HCT116 (cell line): ENCODE data around the gene TPP1. TPM values are rescaled to one million over a fixed set of nuclear protein-coding genes. Genes with fewer than 3 reads are reported as not detected.

ENCODE experiments used
- ATAC-seq: fragments of 200-7000 bp; cut with Tn5 transposase; 2 replicates; pipeline ENCODE4 v1.9.1; 2020; ENCODE audit warnings: mild to moderate bottlenecking, moderate library complexity
- BruUV-seq: library from RNA; stranded (reverse); fragments of 400-500 nt; replicated peaks from 2 replicates; lab custom pipeline; 2021; lab: Mats Ljungman, UMichigan
- CTCF ChIA-PET: fragments of 300-600 bp; sonication (Branson Sonifier 250); formaldehyde crosslinking; loops from one replicate; lab custom pipeline; 2021; ENCODE audit warnings: antibody characterized with exemption; lab: Charles Lee
- POLR2A ChIA-PET: fragments of 300-600, 350-600 bp; sonication (Branson Sonifier 250); formaldehyde crosslinking; loops from one replicate; lab custom pipeline; 2021; ENCODE audit warnings: antibody characterized with exemption; lab: Charles Lee
- RAD21 ChIA-PET, 2 experiments: fragments of 300-600 bp; sonication (Branson Sonifier 250); formaldehyde crosslinking; loops; one replicate each; lab custom pipeline; 2023; ENCODE audit warnings: low total read pairs in 2 of 2; ENCODE audit not compliant: uncharacterized antibody in 2 of 2, unreplicated experiment in 2 of 2, low non-redundant PET in 1 of 2; lab: Charles Lee
- DNase-seq: peaks from one replicate; pipeline ENCODE4 v3.0.0-alpha.2; 2010; ENCODE audit warnings: low read depth, low spot score
- H2AFZ ChIP-seq: fragments of 200-600 bp; shearing (Covaris generic), sonication (generic); 2 replicates; pipeline ENCODE4 v1.6.1; 2017; ENCODE audit warnings: low read depth, mixed run types, mixed read lengths, antibody characterized with exemption, low read length; ENCODE audit not compliant: poor library complexity, severe bottlenecking
- H3K27ac ChIP-seq: 2 replicates; pipeline ENCODE4 v1.5.1; 2012; ENCODE audit warnings: low read depth, low read length
- H3K27me3 ChIP-seq: fragments of 200-600 bp; sonication (generic); 2 replicates; pipeline ENCODE4 v1.6.1; 2016; ENCODE audit warnings: mixed run types, low read length, mixed read lengths; ENCODE audit not compliant: insufficient read depth
- H3K36me3 ChIP-seq, 2 experiments: fragments of 200-500 bp in 1 of 2; fragments of 200-600 bp in 1 of 2; sonication (Bioruptor generic) in 1 of 2; sonication (generic) in 1 of 2; 2 replicates each; pipeline versions ENCODE4 v1.5.1 to v1.6.1; 2014 to 2016; ENCODE audit warnings: low read length in 2 of 2, inconsistent platforms in 1 of 2, mixed read lengths in 1 of 2, mixed run types in 1 of 2; ENCODE audit not compliant: insufficient read depth in 2 of 2, control insufficient read depth in 1 of 2
- H3K4me1 ChIP-seq, 2 experiments: fragments of 200-600 bp in 1 of 2; sonication (generic) in 1 of 2; 2 replicates each; pipeline versions ENCODE4 v1.5.1 to v1.6.1; 2012 to 2017; ENCODE audit warnings: low read length in 2 of 2, inconsistent platforms in 1 of 2, mild to moderate bottlenecking in 1 of 2, mixed read lengths in 1 of 2, mixed run types in 1 of 2, moderate library complexity in 1 of 2; ENCODE audit not compliant: insufficient read depth in 2 of 2, control insufficient read depth in 1 of 2
- H3K4me2 ChIP-seq: fragments of 200-600 bp; sonication (generic); 2 replicates; pipeline ENCODE4 v1.6.1; 2017; ENCODE audit warnings: mixed run types, low read length, mixed read lengths
- H3K4me3 ChIP-seq, 2 experiments: fragments of 200-600 bp in 1 of 2; sonication (generic) in 1 of 2; replicated peaks in 1 of 2; 2 replicates each; pipeline ENCODE4 v1.5.1; 2011 to 2016; ENCODE audit warnings: low read length in 2 of 2, control low read depth in 1 of 2, low read depth in 1 of 2, mild to moderate bottlenecking in 1 of 2, mixed read lengths in 1 of 2, mixed run types in 1 of 2
- H3K79me2 ChIP-seq: fragments of 200-600 bp; sonication (generic); 2 replicates; pipeline ENCODE4 v1.6.1; 2017; ENCODE audit warnings: mild to moderate bottlenecking, mixed run types, low read length, moderate library complexity, mixed read lengths; ENCODE audit not compliant: insufficient read depth
- H3K9ac ChIP-seq: fragments of 200-600 bp; sonication (generic); 2 replicates; pipeline ENCODE4 v1.6.1; 2016; ENCODE audit warnings: low read length, mixed read lengths
- H3K9me2 ChIP-seq: fragments of 200-600 bp; sonication (generic), shearing (Covaris generic); 2 replicates; pipeline ENCODE4 v1.6.1; 2017; ENCODE audit warnings: mixed run types, mild to moderate bottlenecking, moderate library complexity; ENCODE audit not compliant: insufficient read depth
- H3K9me3 ChIP-seq, 2 experiments: fragments of 200-500 bp in 1 of 2; fragments of 200-600 bp in 1 of 2; sonication (Bioruptor generic) in 1 of 2; sonication (generic) in 1 of 2; 2 replicates each; pipeline ENCODE4 v1.6.1; 2014 to 2017; ENCODE audit warnings: low read length in 2 of 2, mixed read lengths in 2 of 2, inconsistent platforms in 1 of 2, low read depth in 1 of 2, mild to moderate bottlenecking in 1 of 2, mixed run types in 1 of 2, moderate library complexity in 1 of 2; ENCODE audit not compliant: control insufficient read depth in 1 of 2, insufficient read depth in 1 of 2
- H4K20me1 ChIP-seq: fragments of 200-600 bp; sonication (generic), shearing (Covaris generic); 2 replicates; pipeline ENCODE4 v1.6.1; 2017; ENCODE audit warnings: mixed run types, mild to moderate bottlenecking, moderate library complexity; ENCODE audit not compliant: insufficient read depth
- CBX3 ChIP-seq: IDR thresholded peaks from 2 replicates; pipeline ENCODE4 v1.6.1; 2012; ENCODE audit warnings: low read depth
- EGR1 ChIP-seq: IDR thresholded peaks from 2 replicates; pipeline ENCODE4 v1.6.1; 2012; ENCODE audit warnings: low read depth
- EZH2phosphoT487 ChIP-seq: fragments of 200-600 bp; IDR thresholded peaks from 2 replicates; pipeline ENCODE4 v1.6.1; 2018; ENCODE audit warnings: antibody characterized with exemption, borderline replicate concordance
- JUND ChIP-seq: IDR thresholded peaks from 2 replicates; pipeline ENCODE4 v1.6.1; 2012
- POLR2A ChIP-seq: IDR thresholded peaks from 2 replicates; pipeline ENCODE4 v1.7.0; 2011; ENCODE audit warnings: borderline replicate concordance; ENCODE audit not compliant: insufficient read depth, insufficient read length; ENCODE audit errors: extremely low read depth
- RAD21 ChIP-seq: IDR thresholded peaks from 2 replicates; pipeline ENCODE4 v1.6.1; 2012; ENCODE audit warnings: low read depth, mild to moderate bottlenecking
- SIN3A ChIP-seq: IDR thresholded peaks from 2 replicates; pipeline ENCODE4 v1.6.1; 2012; ENCODE audit warnings: low read depth
- SP1 ChIP-seq: IDR thresholded peaks from 2 replicates; pipeline ENCODE4 v1.6.1; 2012; ENCODE audit warnings: low read depth
- SRF ChIP-seq: IDR thresholded peaks from 2 replicates; pipeline ENCODE4 v1.6.1; 2012; ENCODE audit warnings: low read depth
- TCF7L2 ChIP-seq: IDR thresholded peaks from 2 replicates; pipeline ENCODE4 v1.7.0; 2011; ENCODE audit warnings: borderline replicate concordance, inconsistent platforms; ENCODE audit not compliant: insufficient read depth, insufficient read length; ENCODE audit errors: extremely low read depth
- YY1 ChIP-seq: IDR thresholded peaks from 2 replicates; pipeline ENCODE4 v1.6.1; 2011; ENCODE audit warnings: low read length, low read depth, moderate library complexity, mild to moderate bottlenecking; ENCODE audit not compliant: insufficient replicate concordance; ENCODE audit errors: extremely low read depth
- ZFX ChIP-seq: fragments of 450-650 bp; IDR thresholded peaks from 2 replicates; pipeline ENCODE4 v1.6.1; 2017
- ZNF274 ChIP-seq: fragments of 200-500 bp; sonication (Bioruptor generic); IDR thresholded peaks from 2 replicates; pipeline ENCODE4 v1.6.1; 2014; ENCODE audit warnings: mild to moderate bottlenecking, low read depth, low read length, inconsistent platforms
- intact Hi-C: fragments of 100-400 bp; cut with micrococcal nuclease; formaldehyde crosslinking; loops from 2 replicates; pipeline ENCODE4 v1.10.0; 2022
- total RNA-seq: library from RNA; stranded (reverse); gene quantifications from one replicate; pipeline ENCODE4 v1.2.1, GENCODE V29; 2021; ENCODE audit not compliant: unreplicated experiment
- TF ChIP-seq, protein P1 (sequence below): IDR thresholded peaks from 2 replicates; pipeline ENCODE4 v1.6.1; 2012
- TF ChIP-seq, protein P2 (sequence below): IDR thresholded peaks from 2 replicates; pipeline ENCODE4 v1.6.1; 2012; ENCODE audit warnings: low read depth
- TF ChIP-seq, protein P3 (sequence below): IDR thresholded peaks from 2 replicates; pipeline ENCODE4 v1.6.1; 2011; ENCODE audit warnings: mild to moderate bottlenecking, low read length, moderate library complexity; ENCODE audit not compliant: insufficient replicate concordance; ENCODE audit errors: extremely low read depth
- TF ChIP-seq, protein P4 (sequence below), 3 experiments: fragments of 200-600 bp in 1 of 3; sonication (generic) in 1 of 3; IDR thresholded peaks in 2 of 3; conservative IDR thresholded peaks in 1 of 3; 2 replicates each; pipeline ENCODE4 v1.5.1; 2012 to 2017; ENCODE audit warnings: low read depth in 2 of 3, low read length in 2 of 3, antibody characterized with exemption in 1 of 3, borderline replicate concordance in 1 of 3, control low read depth in 1 of 3, mild to moderate bottlenecking in 1 of 3, mixed read lengths in 1 of 3, mixed run types in 1 of 3, moderate library complexity in 1 of 3; ENCODE audit not compliant: insufficient read depth in 1 of 3

The TPP1 gene
- total RNA-seq, 1 experiment from 2014 or later: 44.7 TPM

DNA sequence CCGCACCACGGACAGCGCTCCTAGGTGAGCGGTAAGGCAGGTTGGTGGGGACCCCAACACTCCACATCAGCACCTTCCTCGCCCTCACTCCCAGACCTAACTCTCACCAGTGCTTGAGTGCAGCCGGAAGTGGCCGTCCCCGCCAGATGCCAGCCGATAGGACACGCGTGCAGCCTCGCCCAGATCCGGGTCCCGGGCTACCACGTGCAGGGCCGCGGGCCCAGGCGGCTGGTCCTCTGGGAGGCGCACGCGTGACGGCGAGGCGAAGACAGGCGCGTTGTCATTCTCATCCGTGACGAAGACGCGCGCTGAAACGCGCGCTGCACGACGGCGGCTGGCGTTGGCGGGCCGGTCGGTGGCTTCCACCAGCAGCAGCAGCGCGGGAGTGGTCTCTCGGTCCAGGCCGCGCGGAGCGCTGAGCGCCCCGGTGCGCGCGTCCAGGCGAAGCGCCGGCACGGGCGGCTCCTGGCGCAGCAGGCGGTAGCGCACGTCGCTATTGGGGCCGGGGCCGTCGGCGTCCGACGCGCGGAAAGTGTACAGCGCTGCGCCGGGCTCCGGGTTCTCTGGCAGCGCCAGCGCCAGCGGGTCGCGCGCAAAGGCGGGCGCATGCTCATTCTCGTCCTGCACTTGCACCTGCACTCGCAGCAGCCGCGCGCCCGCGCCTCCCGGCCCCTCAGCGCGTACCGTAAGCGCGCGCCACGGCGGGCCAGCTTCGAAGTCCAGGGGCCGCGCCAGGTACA is 10.8 kb upstream of the TPP1 start:
- intact Hi-C loops: no loop called here
- ChIA-PET RAD21 (no interaction called here), POLR2A (no interaction called here), CTCF (no interaction called here)
- Histone ChIP-seq H3K9ac (no peak overlapping the region), H3K27me3 (no peaks in the 10 kb centered on the region), H3K9me3 (no peaks in the 10 kb centered on the region), H3K27ac (no peak overlapping the region), H4K20me1 (no peaks in the 10 kb centered on the region), H3K79me2 (no peaks in the 10 kb centered on the region), H3K4me2 (no peak overlapping the region), H3K9me2 (no peaks in the 10 kb centered on the region), H2AFZ (no peak overlapping the region), H3K36me3 (no peaks in the 10 kb centered on the region), H3K4me3 (no peak overlapping the region), H3K4me1 (peaks cover 0 to 2% of the 10 kb centered on the region in 2 experiments; a peak in 1 of 4 replicates)
- no TSS peak for BruUV-seq
- TF ChIP-seq ZNF274 (no peak), SIN3A (no peak), RAD21 (no peak), EGR1 (no peak), JUND (no peak), CBX3 (no peak), SRF (no peak), SP1 (no peak), ZFX (no peak), TCF7L2 (no peak), YY1 (no peak), POLR2A (no peak), EZH2phosphoT487 (no peak)
- TF ChIP-seq, protein P1, sequence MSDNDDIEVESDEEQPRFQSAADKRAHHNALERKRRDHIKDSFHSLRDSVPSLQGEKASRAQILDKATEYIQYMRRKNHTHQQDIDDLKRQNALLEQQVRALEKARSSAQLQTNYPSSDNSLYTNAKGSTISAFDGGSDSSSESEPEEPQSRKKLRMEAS: no peak
- TF ChIP-seq, protein P2, sequence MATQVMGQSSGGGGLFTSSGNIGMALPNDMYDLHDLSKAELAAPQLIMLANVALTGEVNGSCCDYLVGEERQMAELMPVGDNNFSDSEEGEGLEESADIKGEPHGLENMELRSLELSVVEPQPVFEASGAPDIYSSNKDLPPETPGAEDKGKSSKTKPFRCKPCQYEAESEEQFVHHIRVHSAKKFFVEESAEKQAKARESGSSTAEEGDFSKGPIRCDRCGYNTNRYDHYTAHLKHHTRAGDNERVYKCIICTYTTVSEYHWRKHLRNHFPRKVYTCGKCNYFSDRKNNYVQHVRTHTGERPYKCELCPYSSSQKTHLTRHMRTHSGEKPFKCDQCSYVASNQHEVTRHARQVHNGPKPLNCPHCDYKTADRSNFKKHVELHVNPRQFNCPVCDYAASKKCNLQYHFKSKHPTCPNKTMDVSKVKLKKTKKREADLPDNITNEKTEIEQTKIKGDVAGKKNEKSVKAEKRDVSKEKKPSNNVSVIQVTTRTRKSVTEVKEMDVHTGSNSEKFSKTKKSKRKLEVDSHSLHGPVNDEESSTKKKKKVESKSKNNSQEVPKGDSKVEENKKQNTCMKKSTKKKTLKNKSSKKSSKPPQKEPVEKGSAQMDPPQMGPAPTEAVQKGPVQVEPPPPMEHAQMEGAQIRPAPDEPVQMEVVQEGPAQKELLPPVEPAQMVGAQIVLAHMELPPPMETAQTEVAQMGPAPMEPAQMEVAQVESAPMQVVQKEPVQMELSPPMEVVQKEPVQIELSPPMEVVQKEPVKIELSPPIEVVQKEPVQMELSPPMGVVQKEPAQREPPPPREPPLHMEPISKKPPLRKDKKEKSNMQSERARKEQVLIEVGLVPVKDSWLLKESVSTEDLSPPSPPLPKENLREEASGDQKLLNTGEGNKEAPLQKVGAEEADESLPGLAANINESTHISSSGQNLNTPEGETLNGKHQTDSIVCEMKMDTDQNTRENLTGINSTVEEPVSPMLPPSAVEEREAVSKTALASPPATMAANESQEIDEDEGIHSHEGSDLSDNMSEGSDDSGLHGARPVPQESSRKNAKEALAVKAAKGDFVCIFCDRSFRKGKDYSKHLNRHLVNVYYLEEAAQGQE: no peak
- TF ChIP-seq, protein P3, sequence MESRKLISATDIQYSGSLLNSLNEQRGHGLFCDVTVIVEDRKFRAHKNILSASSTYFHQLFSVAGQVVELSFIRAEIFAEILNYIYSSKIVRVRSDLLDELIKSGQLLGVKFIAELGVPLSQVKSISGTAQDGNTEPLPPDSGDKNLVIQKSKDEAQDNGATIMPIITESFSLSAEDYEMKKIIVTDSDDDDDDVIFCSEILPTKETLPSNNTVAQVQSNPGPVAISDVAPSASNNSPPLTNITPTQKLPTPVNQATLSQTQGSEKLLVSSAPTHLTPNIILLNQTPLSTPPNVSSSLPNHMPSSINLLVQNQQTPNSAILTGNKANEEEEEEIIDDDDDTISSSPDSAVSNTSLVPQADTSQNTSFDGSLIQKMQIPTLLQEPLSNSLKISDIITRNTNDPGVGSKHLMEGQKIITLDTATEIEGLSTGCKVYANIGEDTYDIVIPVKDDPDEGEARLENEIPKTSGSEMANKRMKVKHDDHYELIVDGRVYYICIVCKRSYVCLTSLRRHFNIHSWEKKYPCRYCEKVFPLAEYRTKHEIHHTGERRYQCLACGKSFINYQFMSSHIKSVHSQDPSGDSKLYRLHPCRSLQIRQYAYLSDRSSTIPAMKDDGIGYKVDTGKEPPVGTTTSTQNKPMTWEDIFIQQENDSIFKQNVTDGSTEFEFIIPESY: no peak
- TF ChIP-seq, protein P4, sequence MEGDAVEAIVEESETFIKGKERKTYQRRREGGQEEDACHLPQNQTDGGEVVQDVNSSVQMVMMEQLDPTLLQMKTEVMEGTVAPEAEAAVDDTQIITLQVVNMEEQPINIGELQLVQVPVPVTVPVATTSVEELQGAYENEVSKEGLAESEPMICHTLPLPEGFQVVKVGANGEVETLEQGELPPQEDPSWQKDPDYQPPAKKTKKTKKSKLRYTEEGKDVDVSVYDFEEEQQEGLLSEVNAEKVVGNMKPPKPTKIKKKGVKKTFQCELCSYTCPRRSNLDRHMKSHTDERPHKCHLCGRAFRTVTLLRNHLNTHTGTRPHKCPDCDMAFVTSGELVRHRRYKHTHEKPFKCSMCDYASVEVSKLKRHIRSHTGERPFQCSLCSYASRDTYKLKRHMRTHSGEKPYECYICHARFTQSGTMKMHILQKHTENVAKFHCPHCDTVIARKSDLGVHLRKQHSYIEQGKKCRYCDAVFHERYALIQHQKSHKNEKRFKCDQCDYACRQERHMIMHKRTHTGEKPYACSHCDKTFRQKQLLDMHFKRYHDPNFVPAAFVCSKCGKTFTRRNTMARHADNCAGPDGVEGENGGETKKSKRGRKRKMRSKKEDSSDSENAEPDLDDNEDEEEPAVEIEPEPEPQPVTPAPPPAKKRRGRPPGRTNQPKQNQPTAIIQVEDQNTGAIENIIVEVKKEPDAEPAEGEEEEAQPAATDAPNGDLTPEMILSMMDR (IDR thresholded peaks at IDR 0.05 in 2 of 3, conservative IDR thresholded peaks at IDR 0.05 in 1 of 3; ENCODE audit: borderline replicate concordance in 1 of 3, insufficient read depth in 1 of 3, low read depth in 2 of 3, low read length in 2 of 3): no peak
- DNase-seq: no peak
- ATAC-seq: no peak
